A549 (cell line): ENCODE measurements around the gene RTBDN. TPM values are rescaled to one million over a fixed set of nuclear protein-coding genes. Genes with fewer than 3 reads are reported as not detected.

ENCODE experiments used
- ATAC-seq, 2 experiments: fragments of 200-7000 bp in 1 of 2; fragments of >200 bp in 1 of 2; cut with Nextera tagmentation in 1 of 2; cut with Tn5 transposase in 1 of 2; 3 replicates each; pipeline versions ENCODE4 v1.8.0 to v1.9.1; 2018 to 2020; ENCODE audit warnings: mild to moderate bottlenecking in 1 of 2, moderate library complexity in 1 of 2
- CTCF ChIA-PET: fragments of 300-600 bp; sonication (Branson Sonifier 250); formaldehyde crosslinking; extraction: SDS; loops from one replicate; lab custom pipeline; 2021; ENCODE audit warnings: antibody characterized with exemption, inconsistent platforms; lab: Yijun Ruan, JAX
- POLR2A ChIA-PET: fragments of 350-600 bp; formaldehyde crosslinking; extraction: SDS; loops from one replicate; lab custom pipeline; 2021; ENCODE audit warnings: antibody characterized with exemption, inconsistent platforms; lab: Yijun Ruan, JAX
- DNase-seq, 2 experiments: peaks; one replicate each; pipeline versions ENCODE4 v3.0.0 to v3.0.0-alpha.2; 2011 to 2016; ENCODE audit warnings: low read depth in 1 of 2, low spot score in 1 of 2
- FAIRE-seq: peaks from 2 replicates; lab custom pipeline; 2011; peaks lifted over from hg19 to GRCh38; lab: Jason Lieb, UNC
- H3K27ac ChIP-seq, 2 experiments: fragments of >200 bp; sonication (Bioruptor Twin); formaldehyde crosslinking; 3 replicates each; pipeline ENCODE4 v1.5.1; 2016 to 2017
- H3K4me1 ChIP-seq: fragments of >200 bp; sonication (Bioruptor Twin); formaldehyde crosslinking; 3 replicates; pipeline ENCODE4 v1.6.1; 2016
- H3K4me2 ChIP-seq: fragments of >200 bp; sonication (Bioruptor Twin); formaldehyde crosslinking; 3 replicates; pipeline ENCODE4 v1.6.1; 2016
- H3K4me3 ChIP-seq: fragments of >200 bp; sonication (Bioruptor Twin); formaldehyde crosslinking; 3 replicates; pipeline ENCODE4 v1.5.1; 2016
- H3K9me3 ChIP-seq: fragments of >200 bp; sonication (Bioruptor Twin); formaldehyde crosslinking; 3 replicates; pipeline ENCODE4 v1.6.1; 2016
- CBX8 ChIP-seq: fragments of 200-600 bp; sonication (generic); IDR thresholded peaks from 2 replicates; pipeline ENCODE4 v1.6.1; 2016
- CEBPB ChIP-seq, 2 experiments: fragments of >200 bp in 1 of 2; sonication (Bioruptor Twin) in 1 of 2; formaldehyde crosslinking in 1 of 2; IDR thresholded peaks; 2 replicates each; pipeline ENCODE4 v1.6.1; 2012 to 2016
- CHD2 ChIP-seq: fragments of 150-350 bp; IDR thresholded peaks from 2 replicates; pipeline ENCODE4 v1.6.1; 2014; ENCODE audit warnings: low read length; ENCODE audit not compliant: partially characterized antibody
- EHMT2 ChIP-seq: fragments of 200-600 bp; sonication (generic); IDR thresholded peaks from 2 replicates; pipeline ENCODE4 v1.6.1; 2016; ENCODE audit warnings: antibody characterized with exemption, low read depth, mild to moderate bottlenecking, moderate library complexity
- EP300 ChIP-seq, 2 experiments: fragments of >200 bp; sonication (Bioruptor Twin); formaldehyde crosslinking; IDR thresholded peaks; 2 replicates in 1 of 2; 3 replicates in 1 of 2; pipeline ENCODE4 v1.6.1; 2016 to 2017
- FOXS1 ChIP-seq: fragments of 250-450 bp; sonication (Bioruptor Pico); IDR thresholded peaks from 2 replicates; pipeline ENCODE4 v1.5.0; 2020; ENCODE audit warnings: mild to moderate bottlenecking, moderate library complexity
- HES2 ChIP-seq: fragments of >200 bp; sonication (Bioruptor Twin); formaldehyde crosslinking; IDR thresholded peaks from 2 replicates; pipeline ENCODE4 v1.6.1; 2016
- HEYL ChIP-seq: fragments of 250-450 bp; sonication (Bioruptor Pico); IDR thresholded peaks from 2 replicates; pipeline ENCODE4 v1.8.0; 2021; ENCODE audit warnings: mild to moderate bottlenecking, moderate library complexity
- HMGXB4 ChIP-seq: fragments of 250-450 bp; sonication (Bioruptor Pico); IDR thresholded peaks from 2 replicates; pipeline ENCODE4 v1.5.0; 2021; ENCODE audit warnings: mild to moderate bottlenecking, moderate library complexity, borderline replicate concordance
- JUNB ChIP-seq: fragments of >200 bp; sonication (Bioruptor Twin); formaldehyde crosslinking; IDR thresholded peaks from 2 replicates; pipeline ENCODE4 v1.6.1; 2016
- KDM1A ChIP-seq: fragments of 200-600 bp; sonication (generic); IDR thresholded peaks from 2 replicates; pipeline ENCODE4 v1.6.1; 2016; ENCODE audit warnings: low read depth, mild to moderate bottlenecking
- POLR2AphosphoS2 ChIP-seq: conservative IDR thresholded peaks from 2 replicates; pipeline ENCODE4 v1.6.1; 2012; ENCODE audit warnings: low read length, improper control_type of control experiment, inconsistent platforms
- RARB ChIP-seq: fragments of 250-450 bp; sonication (Bioruptor Pico); IDR thresholded peaks from 2 replicates; pipeline ENCODE4 v1.8.0; 2021; ENCODE audit warnings: mild to moderate bottlenecking, moderate library complexity
- REST ChIP-seq: fragments of 200-600 bp; sonication (generic); IDR thresholded peaks from 2 replicates; pipeline ENCODE4 v1.6.1; 2016; ENCODE audit warnings: antibody characterized with exemption, mild to moderate bottlenecking, moderate library complexity
- SMC3 ChIP-seq: fragments of >200 bp; sonication (Bioruptor Twin); formaldehyde crosslinking; IDR thresholded peaks from 3 replicates; pipeline ENCODE4 v1.6.1; 2018; ENCODE audit warnings: inconsistent platforms
- ZFP36 ChIP-seq: fragments of 450-650 bp; IDR thresholded peaks from 2 replicates; pipeline ENCODE4 v1.6.1; 2014; ENCODE audit warnings: borderline replicate concordance; ENCODE audit not compliant: partially characterized antibody
- ZNF302 ChIP-seq: fragments of 250-450 bp; sonication (Bioruptor Pico); IDR thresholded peaks from 2 replicates; pipeline ENCODE4 v1.9.0; 2021; ENCODE audit warnings: inconsistent platforms, mild to moderate bottlenecking, moderate library complexity
- WGBS: methylation state at CpG from one replicate; pipeline ENCODE4 v1.1.6; 2017; ENCODE audit errors: missing lambda C conversion rate; 5-methylcytosine and 5-hydroxymethylcytosine counted together
- polyA plus RNA-seq, 4 experiments: library from polyadenylated mRNA; depleted of rRNA in 3 of 4; stranded (reverse); fragments of >200 nt; fragmentation: RNase III in 1 of 4; extraction: RNeasy Plus Mini Kit Qiagen cat#74134 plus additional on column Dnase treatment in 1 of 4; gene quantifications; 2 replicates in 3 of 4; 3 replicates in 1 of 4; pipeline ENCODE4 v1.2.3, GENCODE V29; 2011 to 2017
- TF ChIP-seq, protein P1 (sequence below): IDR thresholded peaks from 2 replicates; pipeline ENCODE4 v1.6.1; 2012; ENCODE audit warnings: low read depth, borderline replicate concordance
- TF ChIP-seq, protein P2 (sequence below): fragments of >200 bp; sonication (Bioruptor Twin); formaldehyde crosslinking; IDR thresholded peaks from 3 replicates; pipeline ENCODE4 v1.6.1; 2016

Gene RTBDN
- polyA plus RNA-seq, 2 of the 4 experiments (the other 2 are of a cell fraction): 0.09 to 0.25 TPM

GRCh38 chr19:12873891-12874745 is 39.7 kb upstream of the RTBDN start:
- Histone ChIP-seq H3K27ac (no peak overlapping the region), H3K9me3 (no peaks in the 10 kb centered on the region), H3K4me1 (no peaks in the 10 kb centered on the region), H3K4me2 (no peak overlapping the region), H3K4me3 (no peak overlapping the region)
- CTCF ChIA-PET: interaction anchor here (0.7 to 6.0 kb wide), 3 partner anchors 9 to 114 kb away, joined by 3 to 31 read pairs (median 3); no protein-coding TSS in a partner anchor
- DNase-seq: no peak
- TF ChIP-seq ZNF302 (no peak), HMGXB4 (CRISPR knock-in tag) (no peak), JUNB (no peak), HES2 (no peak), CHD2 (no peak), POLR2AphosphoS2 (no peak), CEBPB (IDR thresholded peaks at IDR 0.05) (no peak), HEYL (CRISPR knock-in tag) (no peak), SMC3 (no peak), REST (no peak), ZFP36 (no peak), FOXS1 (CRISPR knock-in tag) (no peak), EP300 (IDR thresholded peaks at IDR 0.05) (no peak), RARB (no peak), CBX8 (no peak), KDM1A (no peak)
- TF ChIP-seq, protein P1, sequence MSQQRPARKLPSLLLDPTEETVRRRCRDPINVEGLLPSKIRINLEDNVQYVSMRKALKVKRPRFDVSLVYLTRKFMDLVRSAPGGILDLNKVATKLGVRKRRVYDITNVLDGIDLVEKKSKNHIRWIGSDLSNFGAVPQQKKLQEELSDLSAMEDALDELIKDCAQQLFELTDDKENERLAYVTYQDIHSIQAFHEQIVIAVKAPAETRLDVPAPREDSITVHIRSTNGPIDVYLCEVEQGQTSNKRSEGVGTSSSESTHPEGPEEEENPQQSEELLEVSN: no peak
- ATAC-seq: no peak
- POLR2A ChIA-PET: no interaction called here
- FAIRE-seq: no peak
- WGBS: 97% methylated on average over 55 of the region's 86 CpGs

- Histone ChIP-seq H3K27ac (no peak overlapping the region), H3K4me3 (no peak overlapping the region), H3K4me1 (no peaks in the 10 kb centered on the region), H3K4me2 (no peak overlapping the region), H3K9me3 (no peaks in the 10 kb centered on the region)
- CTCF ChIA-PET: interaction anchor here (6.0 kb wide), 1 partner anchor 26 kb away, joined by 31 read pairs; no protein-coding TSS in a partner anchor
- ATAC-seq: peak; percentile 58 to 69; a peak in 3 of 6 replicates
- POLR2A ChIA-PET: interaction anchor here (0.9 kb wide), 1 partner anchor 9 kb away, joined by 5 read pairs; no protein-coding TSS in a partner anchor
- DNase-seq: peak in 1 of 2 experiments; percentile 64
- 94% methylated on average over 51 of the region's 70 CpGs for WGBS
- TF ChIP-seq EHMT2: no peak
- TF ChIP-seq CBX8: no peak
- TF ChIP-seq, protein P2, sequence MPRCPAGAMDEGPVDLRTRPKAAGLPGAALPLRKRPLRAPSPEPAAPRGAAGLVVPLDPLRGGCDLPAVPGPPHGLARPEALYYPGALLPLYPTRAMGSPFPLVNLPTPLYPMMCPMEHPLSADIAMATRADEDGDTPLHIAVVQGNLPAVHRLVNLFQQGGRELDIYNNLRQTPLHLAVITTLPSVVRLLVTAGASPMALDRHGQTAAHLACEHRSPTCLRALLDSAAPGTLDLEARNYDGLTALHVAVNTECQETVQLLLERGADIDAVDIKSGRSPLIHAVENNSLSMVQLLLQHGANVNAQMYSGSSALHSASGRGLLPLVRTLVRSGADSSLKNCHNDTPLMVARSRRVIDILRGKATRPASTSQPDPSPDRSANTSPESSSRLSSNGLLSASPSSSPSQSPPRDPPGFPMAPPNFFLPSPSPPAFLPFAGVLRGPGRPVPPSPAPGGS: no peak
- FAIRE-seq: no peak
These were observed 38.8 kb upstream of the RTBDN start for GRCh38 chr19:12872941-12873890.
